Stomach (tissue), 9 donors: ENCODE data around the gene SGPL1. TPM values are rescaled to one million over a fixed set of nuclear protein-coding genes. Genes with fewer than 3 reads are reported as not detected.

ENCODE experiments used
- DNase-seq, 2 donors: peaks; one replicate each; pipeline versions ENCODE4 v3.0.0 to v3.0.0-alpha.2; 2013 to 2019
- H3K27ac ChIP-seq, 5 donors: fragments of 200-600 bp in 4 of 5; sonication (generic) in 4 of 5; one replicate each; pipeline ENCODE4 v1.5.1; 2013 to 2019; ENCODE audit warnings: mild to moderate bottlenecking in 1 of 5, moderate library complexity in 1 of 5
- H3K27me3 ChIP-seq, 3 donors: fragments of 200-600 bp; sonication (generic); one replicate each; pipeline ENCODE4 v1.5.1; 2017 to 2019; ENCODE audit warnings: mixed run types in 1 of 3
- H3K36me3 ChIP-seq, 4 donors: fragments of 200-600 bp; sonication (generic); 1 replicate in 3 of 4; 2 replicates in 1 of 4; pipeline ENCODE4 v1.5.1; 2016 to 2019
- H3K4me1 ChIP-seq, 4 donors: fragments of 200-600 bp; sonication (generic); one replicate each; pipeline ENCODE4 v1.5.1; 2016 to 2019
- H3K4me3 ChIP-seq, 4 donors: fragments of 200-600 bp; sonication (generic) in 3 of 4; one replicate each; pipeline ENCODE4 v1.5.1; 2016 to 2019; ENCODE audit warnings: mild to moderate bottlenecking in 1 of 4
- H3K9me3 ChIP-seq, 4 donors: fragments of 200-600 bp; sonication (generic); one replicate each; pipeline ENCODE4 v1.5.1; 2016 to 2019
- EP300 ChIP-seq: sonication (generic); formaldehyde crosslinking; IDR thresholded peaks from one replicate; pipeline ENCODE4 v1.6.1; 2017; ENCODE audit warnings: antibody characterized with exemption
- POLR2A ChIP-seq, 4 donors: fragments of 450-650 bp; IDR thresholded peaks; one replicate each; pipeline ENCODE4 v1.6.1; 2016; ENCODE audit warnings: antibody characterized with exemption in 4 of 4, control low read depth in 2 of 4, mild to moderate bottlenecking in 1 of 4, moderate library complexity in 1 of 4
- POLR2AphosphoS5 ChIP-seq, 3 donors: sonication (generic); formaldehyde crosslinking; IDR thresholded peaks; one replicate each; pipeline ENCODE4 v1.6.1; 2016; ENCODE audit warnings: antibody characterized with exemption in 3 of 3
- WGBS, 5 donors: extraction: QIAGEN DNeasy Blood & Tissue Kit in 3 of 5; methylation state at CpG; one replicate each; pipeline versions ENCODE4 v1.1.5 to v1.1.7; 2013 to 2018; 5-methylcytosine and 5-hydroxymethylcytosine counted together
- intact Hi-C: fragments of 100-400 bp; cut with DNase I; formaldehyde crosslinking; loops from one replicate; pipeline ENCODE4 v1.15.1; 2023; ENCODE audit warnings: low total_unique reads
- polyA plus RNA-seq, 3 donors: library from polyadenylated mRNA; stranded (reverse); fragments of 200-250 nt; gene quantifications; one replicate each; pipeline ENCODE4 v1.2.3, GENCODE V29; 2013
- total RNA-seq, 5 donors: library from RNA; depleted of rRNA; stranded (reverse); fragments of >200 nt; gene quantifications; one replicate each; pipeline versions ENCODE4 v1.1.0 to v1.2.3, GENCODE V29; 2014 to 2016
- TF ChIP-seq, protein P1 (sequence below), 7 experiments: fragments of 450-650 bp in 4 of 7; fragments of 200-600 bp in 3 of 7; sonication (generic) in 3 of 7; IDR thresholded peaks; one replicate each; pipeline ENCODE4 v1.5.1; 2016 to 2019; ENCODE audit warnings: antibody characterized with exemption in 7 of 7, control low read depth in 2 of 7, mild to moderate bottlenecking in 1 of 7
- donor health status: healthy with polysubstance abuse.
- donor health status: Bipolar disorder and iron deficiency.
- donor health status: healthy.

Gene SGPL1
- total and polyA plus RNA-seq, 8 donors, result 1.2 to 65.5 (median 15.6) TPM

DNA sequence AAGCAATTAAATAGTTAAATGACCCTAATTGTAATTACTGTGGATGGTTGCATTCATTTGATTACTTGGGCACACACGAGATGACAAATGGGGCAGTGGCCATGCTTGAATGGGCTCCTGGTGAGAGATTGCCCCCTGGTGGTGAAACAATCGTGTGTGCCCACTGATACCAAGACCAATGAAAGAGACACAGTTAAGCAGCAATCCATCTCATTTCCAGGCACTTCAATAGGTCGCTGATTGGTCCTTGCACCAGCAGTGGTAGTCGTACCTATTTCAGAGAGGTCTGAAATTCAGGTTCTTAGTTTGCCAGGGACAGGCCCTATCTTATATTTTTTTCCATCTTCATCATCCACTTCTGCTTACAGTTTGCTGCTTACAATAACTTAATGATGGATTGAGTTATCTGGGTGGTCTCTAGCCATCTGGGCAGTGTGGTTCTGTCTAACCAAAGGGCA is 64.4 kb downstream of the SGPL1 start:
- 3 to 8% (median 4%) methylated on average over 4 of the region's 4 CpGs for WGBS, 5 donors
- TF ChIP-seq EP300 (no peak), POLR2AphosphoS5 (IDR thresholded peaks at IDR 0.05) (peak in 1 of 3 donors; percentile 63), POLR2A (IDR thresholded peaks at IDR 0.05) (no peak)
- TF ChIP-seq, protein P1, sequence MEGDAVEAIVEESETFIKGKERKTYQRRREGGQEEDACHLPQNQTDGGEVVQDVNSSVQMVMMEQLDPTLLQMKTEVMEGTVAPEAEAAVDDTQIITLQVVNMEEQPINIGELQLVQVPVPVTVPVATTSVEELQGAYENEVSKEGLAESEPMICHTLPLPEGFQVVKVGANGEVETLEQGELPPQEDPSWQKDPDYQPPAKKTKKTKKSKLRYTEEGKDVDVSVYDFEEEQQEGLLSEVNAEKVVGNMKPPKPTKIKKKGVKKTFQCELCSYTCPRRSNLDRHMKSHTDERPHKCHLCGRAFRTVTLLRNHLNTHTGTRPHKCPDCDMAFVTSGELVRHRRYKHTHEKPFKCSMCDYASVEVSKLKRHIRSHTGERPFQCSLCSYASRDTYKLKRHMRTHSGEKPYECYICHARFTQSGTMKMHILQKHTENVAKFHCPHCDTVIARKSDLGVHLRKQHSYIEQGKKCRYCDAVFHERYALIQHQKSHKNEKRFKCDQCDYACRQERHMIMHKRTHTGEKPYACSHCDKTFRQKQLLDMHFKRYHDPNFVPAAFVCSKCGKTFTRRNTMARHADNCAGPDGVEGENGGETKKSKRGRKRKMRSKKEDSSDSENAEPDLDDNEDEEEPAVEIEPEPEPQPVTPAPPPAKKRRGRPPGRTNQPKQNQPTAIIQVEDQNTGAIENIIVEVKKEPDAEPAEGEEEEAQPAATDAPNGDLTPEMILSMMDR (IDR thresholded peaks at IDR 0.05), result peak in 6 of 7 experiments; percentile 63 to 94 (median 89)
- H3K4me1 ChIP-seq, result peaks cover 0 to 17% (median 0%) of the 10 kb centered on the region in 4 donors
- intact Hi-C loops, result no loop called here
- no peak overlapping the region for H3K27ac ChIP-seq
- H3K27me3 ChIP-seq, result no peaks in the 10 kb centered on the region
- no peak overlapping the region for H3K4me3 ChIP-seq
- peak; percentile 83 to 93 for DNase-seq
- no peaks in the 10 kb centered on the region for H3K9me3 ChIP-seq
- H3K36me3 ChIP-seq, result peaks cover 22 to 86% (median 80%) of the 10 kb centered on the region in 4 donors

DNA sequence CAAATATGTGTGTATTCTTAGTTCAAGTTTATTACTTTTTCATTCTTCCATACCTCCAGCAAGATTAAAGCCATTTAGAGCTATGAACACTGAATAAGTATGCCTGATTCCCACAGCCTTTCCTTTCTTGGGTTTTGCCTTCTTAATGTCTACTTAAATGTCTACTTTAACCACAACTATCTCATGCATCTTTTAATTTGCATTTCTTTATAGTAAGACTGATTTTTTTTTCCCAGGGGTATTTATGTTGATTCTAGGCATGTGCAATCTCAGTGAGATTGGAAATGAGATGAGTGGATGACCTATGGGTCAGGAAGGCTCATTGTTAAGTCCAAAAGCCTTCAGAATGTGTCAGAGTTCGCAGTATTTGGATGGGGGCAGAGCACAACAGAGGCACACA is 69.0 kb downstream of the SGPL1 start:
- TF ChIP-seq EP300 (no peak), POLR2A (IDR thresholded peaks at IDR 0.05) (no peak), POLR2AphosphoS5 (IDR thresholded peaks at IDR 0.05) (no peak)
- TF ChIP-seq, protein P1 (IDR thresholded peaks at IDR 0.05), result no peak
- H3K27me3 ChIP-seq, result no peaks in the 10 kb centered on the region
- WGBS, 5 donors, result 88 to 100% (median 96%) methylated on average over 1 of the region's 1 CpG
- no peak overlapping the region for H3K27ac ChIP-seq
- no peak overlapping the region for H3K4me3 ChIP-seq
- H3K9me3 ChIP-seq, result no peaks in the 10 kb centered on the region
- H3K36me3 ChIP-seq, result peaks cover 13 to 53% (median 48%) of the 10 kb centered on the region in 4 donors
- no peak for DNase-seq
- intact Hi-C loops, result no loop called here
- H3K4me1 ChIP-seq, result peaks cover 6 to 39% (median 25%) of the 10 kb centered on the region in 4 donors

DNA sequence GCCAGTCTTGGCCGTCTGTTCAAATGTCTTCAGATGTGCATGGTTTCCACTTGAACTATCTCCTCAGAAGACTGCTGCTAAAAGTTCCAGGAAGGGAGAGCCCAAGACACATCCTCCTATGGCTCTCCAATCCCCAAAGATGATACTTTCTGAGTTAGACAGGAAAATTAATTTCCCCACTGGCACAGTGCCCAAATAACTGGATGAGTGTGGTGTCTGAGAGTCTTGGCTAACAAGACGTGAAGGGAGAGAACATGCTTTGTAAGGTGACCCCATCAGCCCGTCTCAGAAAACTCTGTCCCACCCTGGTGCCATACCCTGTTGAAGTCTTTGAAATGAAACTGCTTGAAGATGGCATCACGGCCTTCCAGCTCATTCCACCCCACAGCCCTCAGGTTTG is 69.7 kb downstream of the SGPL1 start:
- DNase-seq, result no peak
- WGBS, 5 donors, result 72 to 89% (median 82%) methylated on average over 4 of the region's 4 CpGs
- no peaks in the 10 kb centered on the region for H3K27me3 ChIP-seq
- H3K9me3 ChIP-seq, result no peaks in the 10 kb centered on the region
- intact Hi-C loops, result no loop called here
- H3K4me3 ChIP-seq, result no peak overlapping the region
- H3K36me3 ChIP-seq, result peaks cover 13 to 53% (median 48%) of the 10 kb centered on the region in 4 donors
- H3K4me1 ChIP-seq, result peaks cover 6 to 34% (median 24%) of the 10 kb centered on the region in 4 donors
- peak overlapping the region in 1 of 5 donors; percentile 96 for H3K27ac ChIP-seq
- no peak for TF ChIP-seq POLR2A (IDR thresholded peaks at IDR 0.05)
- no peak for TF ChIP-seq EP300
- TF ChIP-seq POLR2AphosphoS5 (IDR thresholded peaks at IDR 0.05), result no peak
- TF ChIP-seq, protein P1 (IDR thresholded peaks at IDR 0.05), result no peak

DNA sequence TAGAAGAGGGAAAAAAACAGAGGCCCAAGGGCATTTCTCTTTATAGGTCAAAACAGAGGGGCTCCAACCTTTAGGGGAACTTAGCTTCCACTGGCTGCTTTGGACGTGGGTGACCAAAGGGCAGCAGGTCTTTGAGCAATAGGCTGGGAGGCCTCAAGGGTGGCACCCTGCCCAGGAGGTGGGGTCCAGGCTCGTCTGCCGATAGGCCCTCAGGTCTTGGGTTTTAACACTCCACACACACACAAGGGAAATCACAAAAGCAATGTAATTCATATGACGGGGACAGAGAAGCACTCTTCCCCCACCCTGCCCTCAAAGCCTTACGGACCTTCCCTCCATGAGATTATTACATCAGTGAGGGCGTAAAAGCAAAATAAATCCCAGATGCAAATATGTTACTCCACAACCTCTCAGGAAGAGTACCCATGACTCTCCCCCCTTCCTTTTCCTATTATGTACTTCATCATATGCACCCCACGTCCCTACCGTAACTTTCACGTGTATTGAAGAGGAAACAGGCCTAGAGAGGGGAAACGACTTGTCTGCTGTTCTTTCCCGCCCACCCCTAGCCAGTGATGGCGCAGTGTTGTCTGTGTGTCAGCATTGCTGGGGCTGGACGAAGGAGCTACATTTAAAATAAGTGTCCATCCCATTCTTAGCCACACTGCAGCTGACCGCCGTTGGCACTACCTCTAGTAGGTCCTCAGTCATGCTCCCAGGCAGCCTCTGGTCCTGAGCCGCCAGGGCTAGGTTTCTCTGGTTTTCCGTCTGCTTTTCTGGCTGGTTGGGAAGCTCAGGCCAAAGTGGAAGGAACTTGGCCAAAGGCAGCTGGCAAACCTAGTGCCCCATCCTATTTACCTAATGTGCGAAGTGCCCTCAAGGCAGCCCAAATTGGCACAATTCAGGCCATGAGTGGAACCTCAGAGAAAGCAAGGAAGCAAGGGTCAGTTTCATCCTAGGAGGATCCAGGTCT is 70.5 kb downstream of the SGPL1 start:
- WGBS, 5 donors, result 71 to 81% (median 75%) methylated on average over 18 of the region's 18 CpGs
- Histone ChIP-seq H3K9me3 (no peaks in the 10 kb centered on the region), H3K4me1 (peaks cover 6 to 41% (median 31%) of the 10 kb centered on the region in 4 donors), H3K4me3 (no peak overlapping the region), H3K27ac (peak overlapping the region in 2 of 5 donors; percentile 92 to 96), H3K27me3 (no peaks in the 10 kb centered on the region), H3K36me3 (peaks cover 13 to 48% (median 45%) of the 10 kb centered on the region in 4 donors)
- DNase-seq, result no peak
- TF ChIP-seq POLR2AphosphoS5 (IDR thresholded peaks at IDR 0.05), result no peak
- no peak for TF ChIP-seq EP300
- no peak for TF ChIP-seq POLR2A (IDR thresholded peaks at IDR 0.05)
- TF ChIP-seq, protein P1 (IDR thresholded peaks at IDR 0.05), result no peak
- intact Hi-C loops, result no loop called here
